ENCODE measurements around the gene ORC1.

DNA sequence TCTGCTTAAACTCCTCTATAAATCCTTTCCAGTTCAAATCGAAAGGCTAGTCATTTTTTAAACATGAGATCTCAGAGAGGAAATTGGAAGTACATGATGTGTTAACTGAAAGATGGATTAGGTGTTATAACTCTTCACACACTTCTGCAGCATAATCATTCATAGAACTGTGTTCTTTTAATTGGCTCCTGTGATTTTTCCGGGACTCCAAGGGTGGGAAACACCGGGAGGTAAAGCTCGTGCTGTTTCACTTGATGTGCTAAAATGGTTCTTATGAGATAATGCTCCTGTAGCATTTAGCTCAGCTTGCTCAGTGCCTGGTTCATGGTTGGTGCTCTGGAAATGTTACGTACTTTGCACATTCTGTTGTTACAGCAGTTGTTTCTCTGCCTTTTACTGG lies 78.4 kb downstream of the ORC1 start:
- no peak for TF ChIP-seq CTCF (IDR thresholded peaks at IDR 0.05; ENCODE audit: low read depth, low read length, missing input control)
- no peak for TF ChIP-seq HNF4G (IDR thresholded peaks at IDR 0.05)
- no peak for TF ChIP-seq GABPA (IDR thresholded peaks at IDR 0.05 in 1 of 2, conservative IDR thresholded peaks at IDR 0.05 in 1 of 2)
- no peak for TF ChIP-seq MAX (IDR thresholded peaks at IDR 0.05)
- no peak for TF ChIP-seq SP1 (IDR thresholded peaks at IDR 0.05)
- TF ChIP-seq, protein P1, sequence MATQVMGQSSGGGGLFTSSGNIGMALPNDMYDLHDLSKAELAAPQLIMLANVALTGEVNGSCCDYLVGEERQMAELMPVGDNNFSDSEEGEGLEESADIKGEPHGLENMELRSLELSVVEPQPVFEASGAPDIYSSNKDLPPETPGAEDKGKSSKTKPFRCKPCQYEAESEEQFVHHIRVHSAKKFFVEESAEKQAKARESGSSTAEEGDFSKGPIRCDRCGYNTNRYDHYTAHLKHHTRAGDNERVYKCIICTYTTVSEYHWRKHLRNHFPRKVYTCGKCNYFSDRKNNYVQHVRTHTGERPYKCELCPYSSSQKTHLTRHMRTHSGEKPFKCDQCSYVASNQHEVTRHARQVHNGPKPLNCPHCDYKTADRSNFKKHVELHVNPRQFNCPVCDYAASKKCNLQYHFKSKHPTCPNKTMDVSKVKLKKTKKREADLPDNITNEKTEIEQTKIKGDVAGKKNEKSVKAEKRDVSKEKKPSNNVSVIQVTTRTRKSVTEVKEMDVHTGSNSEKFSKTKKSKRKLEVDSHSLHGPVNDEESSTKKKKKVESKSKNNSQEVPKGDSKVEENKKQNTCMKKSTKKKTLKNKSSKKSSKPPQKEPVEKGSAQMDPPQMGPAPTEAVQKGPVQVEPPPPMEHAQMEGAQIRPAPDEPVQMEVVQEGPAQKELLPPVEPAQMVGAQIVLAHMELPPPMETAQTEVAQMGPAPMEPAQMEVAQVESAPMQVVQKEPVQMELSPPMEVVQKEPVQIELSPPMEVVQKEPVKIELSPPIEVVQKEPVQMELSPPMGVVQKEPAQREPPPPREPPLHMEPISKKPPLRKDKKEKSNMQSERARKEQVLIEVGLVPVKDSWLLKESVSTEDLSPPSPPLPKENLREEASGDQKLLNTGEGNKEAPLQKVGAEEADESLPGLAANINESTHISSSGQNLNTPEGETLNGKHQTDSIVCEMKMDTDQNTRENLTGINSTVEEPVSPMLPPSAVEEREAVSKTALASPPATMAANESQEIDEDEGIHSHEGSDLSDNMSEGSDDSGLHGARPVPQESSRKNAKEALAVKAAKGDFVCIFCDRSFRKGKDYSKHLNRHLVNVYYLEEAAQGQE (IDR thresholded peaks at IDR 0.05) = no peak
- no peak for TF ChIP-seq FOXA1 (IDR thresholded peaks at IDR 0.05)
- TF ChIP-seq TAF1 (conservative IDR thresholded peaks at IDR 0.05) = no peak
- TF ChIP-seq RAD21 (IDR thresholded peaks at IDR 0.05) = no peak
- no peak for TF ChIP-seq JUND (IDR thresholded peaks at IDR 0.05)
- no peak for TF ChIP-seq EGR1 (IDR thresholded peaks at IDR 0.05; ENCODE audit: low read depth in 2 of 2)
- TF ChIP-seq, protein P2, sequence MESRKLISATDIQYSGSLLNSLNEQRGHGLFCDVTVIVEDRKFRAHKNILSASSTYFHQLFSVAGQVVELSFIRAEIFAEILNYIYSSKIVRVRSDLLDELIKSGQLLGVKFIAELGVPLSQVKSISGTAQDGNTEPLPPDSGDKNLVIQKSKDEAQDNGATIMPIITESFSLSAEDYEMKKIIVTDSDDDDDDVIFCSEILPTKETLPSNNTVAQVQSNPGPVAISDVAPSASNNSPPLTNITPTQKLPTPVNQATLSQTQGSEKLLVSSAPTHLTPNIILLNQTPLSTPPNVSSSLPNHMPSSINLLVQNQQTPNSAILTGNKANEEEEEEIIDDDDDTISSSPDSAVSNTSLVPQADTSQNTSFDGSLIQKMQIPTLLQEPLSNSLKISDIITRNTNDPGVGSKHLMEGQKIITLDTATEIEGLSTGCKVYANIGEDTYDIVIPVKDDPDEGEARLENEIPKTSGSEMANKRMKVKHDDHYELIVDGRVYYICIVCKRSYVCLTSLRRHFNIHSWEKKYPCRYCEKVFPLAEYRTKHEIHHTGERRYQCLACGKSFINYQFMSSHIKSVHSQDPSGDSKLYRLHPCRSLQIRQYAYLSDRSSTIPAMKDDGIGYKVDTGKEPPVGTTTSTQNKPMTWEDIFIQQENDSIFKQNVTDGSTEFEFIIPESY (IDR thresholded peaks at IDR 0.05) = no peak
- no peak for TF ChIP-seq NR2F2 (IDR thresholded peaks at IDR 0.05)

Data from liver (tissue), 3 donors.